ENCODE data around the gene ZNF628. TPM values are rescaled to one million over a fixed set of nuclear protein-coding genes. Genes with fewer than 3 reads are reported as not detected.
"Not testable (repeated sequence)": the region's sequence is repeated elsewhere in the genome, so short reads cannot be mapped to it uniquely, and the experiment has no call there.

ZNF628 gene
- total RNA-seq, 1 donor from 2014 or later: 9.0 TPM

DNA sequence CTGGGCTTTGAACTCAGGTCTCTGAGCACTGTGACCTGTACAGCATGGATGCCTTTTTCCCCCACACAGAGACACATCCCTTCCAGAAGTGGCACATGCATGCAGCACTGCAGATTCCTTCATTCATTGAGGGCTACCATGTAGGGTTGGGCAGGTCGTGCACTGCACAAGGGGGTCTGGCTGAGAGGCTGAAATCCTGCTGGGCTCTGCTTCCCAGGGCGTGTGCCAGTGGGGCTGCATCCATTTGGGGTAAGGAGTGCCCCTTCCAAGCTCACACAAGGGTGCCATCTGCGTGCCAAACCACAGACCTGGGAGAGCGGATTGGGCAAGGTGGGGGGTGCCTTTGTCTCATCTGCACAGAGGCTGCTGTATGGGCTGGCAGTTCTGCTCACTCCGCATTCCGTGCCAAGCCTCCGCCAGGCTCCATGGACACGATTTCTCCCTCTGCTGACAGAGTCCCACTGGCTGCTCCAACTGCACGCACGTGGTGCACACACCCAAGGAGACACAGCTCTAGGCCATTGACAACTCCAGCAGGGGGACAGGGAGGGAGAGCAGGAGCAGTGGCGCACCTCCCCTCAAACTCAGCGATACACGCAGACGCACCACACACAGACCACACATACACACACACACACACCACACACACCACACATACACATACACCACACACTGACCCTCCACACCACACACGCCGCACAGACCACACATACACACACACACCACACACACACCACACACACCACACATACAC lies 28.8 kb upstream of the ZNF628 start:
- DNase-seq (ENCODE audit: low spot score): no peak
- ATAC-seq: peak; percentile 54

DNA sequence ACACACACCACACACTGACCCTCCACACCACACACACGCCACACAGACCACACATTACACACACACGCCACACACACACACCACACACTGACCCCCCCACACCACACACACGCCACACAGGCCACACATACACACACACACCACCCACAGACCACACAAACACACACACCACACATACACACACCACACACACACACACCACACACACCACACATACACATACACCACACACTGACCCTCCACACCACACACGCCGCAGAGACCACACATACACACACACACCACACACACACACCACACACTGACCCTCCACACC lies 28.3 kb upstream of the ZNF628 start:
- DNase-seq (ENCODE audit: low spot score); intact Hi-C loops (cut with DNase I); ATAC-seq: not testable (repeated sequence)

More for the DNA sequence above, 28.8 kb upstream of the ZNF628 start:
- intact Hi-C loops (cut with DNase I): no loop called here

DNA sequence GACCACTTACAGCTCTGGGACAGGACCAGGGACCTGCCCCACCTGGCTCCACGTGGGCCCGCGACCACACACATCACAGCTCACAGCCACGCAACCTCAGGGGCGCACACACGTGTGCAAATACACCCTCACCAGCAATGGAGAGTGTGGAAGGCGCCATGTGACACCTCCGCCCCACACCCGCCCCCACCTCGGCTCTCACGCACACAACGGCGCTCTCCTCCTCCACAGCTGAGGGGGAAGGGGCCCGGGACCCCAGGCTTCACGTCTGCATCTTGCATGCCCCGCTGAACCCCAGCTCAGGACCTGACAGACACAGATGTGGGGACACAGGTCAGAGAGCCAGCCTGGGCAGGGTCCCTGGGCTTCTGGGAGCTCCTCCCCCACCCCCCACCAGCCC lies 26.9 kb upstream of the ZNF628 start:
- intact Hi-C loops (cut with DNase I): no loop called here
- DNase-seq (ENCODE audit: low spot score): no peak
- ATAC-seq: no peak

DNA sequence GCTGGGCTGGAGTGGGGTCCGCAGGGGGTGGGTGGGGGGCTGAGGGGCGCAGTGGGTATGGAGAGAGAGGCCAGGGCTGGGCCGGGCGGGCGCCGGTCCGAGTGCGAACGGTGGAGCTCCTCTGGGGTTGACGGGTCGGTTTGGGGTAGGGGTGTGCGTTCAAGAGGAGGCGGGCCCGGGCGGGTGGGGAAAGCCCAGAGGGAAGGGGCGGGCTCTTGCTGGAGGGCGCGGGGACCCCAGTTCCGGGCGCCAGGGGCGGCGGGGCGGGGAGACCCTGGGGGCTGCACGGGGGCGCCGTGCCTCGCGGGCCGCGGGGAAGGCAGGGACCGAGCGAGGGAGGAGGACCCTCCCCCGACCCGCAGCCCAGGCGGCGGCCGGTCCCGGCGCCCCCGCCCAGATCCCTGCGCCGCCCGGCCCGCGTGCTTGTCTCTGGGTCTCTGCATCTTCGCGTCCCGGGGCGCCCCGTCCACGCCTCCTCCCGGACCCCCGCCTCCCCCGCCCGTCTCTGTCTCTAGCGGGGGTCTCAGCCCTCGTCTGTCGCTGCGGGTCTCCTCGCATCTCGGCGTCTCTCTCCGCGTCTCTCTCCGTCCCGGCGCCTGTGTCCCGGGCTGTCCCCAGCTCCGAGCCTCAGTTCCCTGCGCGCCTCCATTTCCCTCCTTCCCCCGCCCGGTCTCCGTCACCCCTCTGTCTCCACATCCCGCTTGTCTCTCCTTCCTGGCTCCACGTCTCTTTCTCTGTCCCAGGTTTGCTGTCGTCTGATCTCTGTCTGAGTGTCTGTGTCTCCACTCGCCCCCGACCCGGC lies 25.1 kb upstream of the ZNF628 start:
- intact Hi-C loops (cut with DNase I): no loop called here
- DNase-seq (ENCODE audit: low spot score): no peak

DNA sequence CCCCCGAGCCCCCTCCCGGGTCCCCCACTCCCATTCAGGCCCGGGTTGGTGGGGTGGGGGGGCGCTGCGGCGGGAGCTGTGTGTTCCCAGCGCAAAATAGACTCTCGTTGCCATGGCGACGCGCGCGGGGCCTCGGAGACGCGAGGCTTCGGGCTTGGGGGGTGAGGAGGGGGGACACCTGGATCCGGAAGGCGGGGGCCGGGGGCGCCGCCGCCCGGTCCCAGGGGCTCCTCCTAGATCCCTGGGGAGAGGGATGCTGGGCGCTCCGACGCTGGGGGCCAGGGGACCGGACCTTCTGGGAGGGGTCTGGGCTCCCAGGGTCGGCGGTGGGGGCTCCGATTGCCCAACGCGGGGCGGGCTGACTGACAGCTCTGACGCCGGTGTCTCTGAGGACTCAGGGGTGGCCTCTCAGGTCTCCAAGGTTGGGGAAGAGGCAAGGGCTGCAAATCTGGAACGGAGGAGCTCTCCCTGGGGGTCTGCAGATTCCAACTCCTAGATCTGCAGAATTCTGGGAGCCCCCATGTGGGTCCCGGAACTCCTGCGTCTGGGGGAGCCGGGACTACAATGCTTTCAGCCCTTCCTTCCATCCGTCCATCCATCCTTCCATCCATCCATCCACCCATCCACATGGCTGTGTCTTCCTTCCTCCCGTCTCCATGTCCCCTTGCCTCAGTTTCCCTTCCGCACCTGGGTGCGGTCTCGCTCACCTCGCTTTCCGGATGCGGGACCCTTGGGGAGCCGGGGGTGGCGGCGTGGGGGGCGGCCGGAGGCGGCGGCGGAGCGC lies 24.3 kb upstream of the ZNF628 start:
- DNase-seq (ENCODE audit: low spot score): no peak
- ATAC-seq: no peak
- intact Hi-C loops (cut with DNase I): no loop called here

More for the DNA sequence above, 25.1 kb upstream of the ZNF628 start:
- ATAC-seq: no peak

DNA sequence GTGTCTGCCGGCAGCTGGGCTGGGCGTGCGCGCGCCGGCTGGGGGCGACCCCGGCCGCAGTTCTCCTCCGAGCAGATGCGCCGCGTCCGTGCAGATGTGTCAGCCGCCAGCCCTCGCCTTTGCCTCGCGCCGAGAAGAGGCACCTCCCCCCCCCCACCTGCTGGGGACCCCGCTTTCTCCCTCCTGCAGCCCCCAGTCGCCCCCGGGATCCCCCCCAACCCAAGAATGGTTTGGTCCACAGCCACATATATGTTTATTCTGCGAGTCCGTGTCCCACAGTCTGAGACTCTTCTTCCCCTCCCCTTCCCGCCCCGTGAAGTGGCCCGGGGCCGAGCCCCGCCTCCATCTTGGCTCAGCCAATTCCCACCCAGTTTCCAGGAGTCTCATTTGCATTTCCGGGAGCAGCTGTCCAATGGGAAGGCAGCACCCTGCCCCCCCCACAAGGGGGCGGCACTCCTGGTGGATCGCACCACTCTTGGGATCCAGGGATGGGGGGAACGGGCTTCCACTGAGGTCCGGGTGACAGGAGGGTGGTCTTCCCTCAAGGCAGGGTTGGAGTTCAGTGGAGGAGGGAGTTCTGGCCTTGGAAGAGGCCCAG lies 23.6 kb upstream of the ZNF628 start:
- intact Hi-C loops (cut with DNase I): no loop called here
- ATAC-seq (peak; percentile 85), DNase-seq (ENCODE audit: low spot score) (peak; percentile 83)

DNA sequence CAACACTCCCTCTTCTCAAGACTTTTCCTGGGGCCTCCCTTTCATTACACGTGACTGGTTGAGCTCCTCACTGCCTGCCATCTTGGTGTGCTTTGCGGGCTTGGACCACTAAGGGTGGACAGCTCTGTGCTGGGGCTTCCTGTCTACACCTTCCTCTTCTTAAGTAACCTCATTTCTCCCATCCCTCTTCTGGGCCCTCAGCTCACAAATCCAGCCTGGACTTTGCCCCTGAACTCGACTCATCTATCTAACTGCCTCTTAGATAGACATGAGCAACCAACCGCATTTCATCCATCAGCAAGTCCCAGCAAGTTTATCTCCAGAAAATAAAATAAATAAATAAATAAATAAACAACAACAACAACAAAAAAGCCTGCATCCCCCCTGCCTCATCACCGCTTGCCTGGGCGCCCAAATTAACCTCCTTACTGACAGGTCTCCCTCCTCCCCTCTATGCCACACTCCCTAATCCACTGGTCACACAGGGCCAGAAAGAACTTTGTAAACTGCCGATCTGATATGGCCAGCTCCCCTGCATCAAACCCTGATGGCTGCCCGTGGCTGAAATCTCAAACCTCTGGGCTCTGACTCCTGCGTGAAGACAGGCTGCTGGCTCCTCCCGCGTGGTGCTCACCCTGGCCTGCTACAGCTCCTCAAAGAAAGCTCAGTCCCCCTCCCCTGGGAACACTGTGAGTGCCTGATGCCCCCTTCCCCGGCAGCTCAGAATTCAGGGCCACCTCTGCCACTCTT lies 22.7 kb upstream of the ZNF628 start:
- no peak for ATAC-seq
- intact Hi-C loops (cut with DNase I): no loop called here
- DNase-seq (ENCODE audit: low spot score): no peak

DNA sequence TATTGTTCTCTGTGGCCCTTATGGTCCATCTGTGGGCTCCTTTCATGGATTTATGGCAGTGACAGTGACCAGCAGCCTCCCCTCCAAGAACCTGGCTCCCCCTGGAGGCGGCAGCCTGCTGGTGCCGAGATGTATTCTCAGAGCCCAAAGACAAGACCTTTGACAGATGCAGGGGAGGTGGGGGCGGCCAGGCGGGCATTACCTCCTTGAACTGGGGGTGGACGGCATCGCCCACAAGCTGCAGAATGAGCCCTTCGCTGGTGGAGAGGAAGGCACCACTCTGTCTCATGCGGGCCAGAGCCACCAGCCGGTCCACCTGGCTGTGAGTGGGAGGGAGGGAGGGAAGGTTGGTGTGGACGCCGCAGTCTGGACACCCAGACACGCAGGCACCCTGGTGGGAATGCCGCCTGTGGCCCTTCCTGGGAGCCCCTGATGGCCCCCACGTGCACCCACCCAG lies 21.6 kb upstream of the ZNF628 start:
- no peak for DNase-seq (ENCODE audit: low spot score)
- intact Hi-C loops (cut with DNase I): no loop called here
- ATAC-seq: no peak

DNA sequence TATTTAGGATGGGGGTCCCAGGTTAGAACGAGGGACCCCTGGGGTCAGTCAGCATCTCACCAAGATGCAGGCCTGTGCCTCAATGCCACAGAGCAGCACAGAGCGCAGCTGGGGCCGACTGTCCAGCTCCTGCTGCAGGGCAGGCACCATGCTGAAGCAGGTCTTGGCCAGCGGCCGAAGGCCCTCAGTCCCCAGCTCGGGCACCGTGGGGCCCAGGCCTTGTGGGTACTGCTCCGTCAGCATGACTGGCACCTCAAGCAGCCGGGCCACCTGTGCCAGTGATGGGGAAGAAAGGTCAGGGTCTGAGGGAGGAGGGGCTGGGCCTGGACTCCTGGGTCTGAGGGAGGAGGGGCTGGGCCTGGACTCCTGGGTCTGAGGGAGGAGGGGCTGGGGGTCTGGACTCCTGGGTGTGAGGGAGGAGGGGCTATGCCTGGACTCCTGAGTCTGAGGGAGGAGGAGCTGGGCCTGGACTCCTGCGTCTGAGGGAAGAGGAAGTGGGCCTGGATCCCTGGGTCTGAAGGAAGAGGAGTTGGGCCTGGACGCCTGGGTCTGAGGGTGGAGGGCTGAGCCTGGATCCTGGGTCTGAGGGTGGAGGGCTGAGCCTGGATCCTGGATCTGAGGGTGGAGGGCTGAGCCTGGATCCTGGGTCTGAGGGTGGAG lies 20.7 kb upstream of the ZNF628 start:
- intact Hi-C loops (cut with DNase I): no loop called here
- DNase-seq (ENCODE audit: low spot score): no peak
- ATAC-seq: no peak

DNA sequence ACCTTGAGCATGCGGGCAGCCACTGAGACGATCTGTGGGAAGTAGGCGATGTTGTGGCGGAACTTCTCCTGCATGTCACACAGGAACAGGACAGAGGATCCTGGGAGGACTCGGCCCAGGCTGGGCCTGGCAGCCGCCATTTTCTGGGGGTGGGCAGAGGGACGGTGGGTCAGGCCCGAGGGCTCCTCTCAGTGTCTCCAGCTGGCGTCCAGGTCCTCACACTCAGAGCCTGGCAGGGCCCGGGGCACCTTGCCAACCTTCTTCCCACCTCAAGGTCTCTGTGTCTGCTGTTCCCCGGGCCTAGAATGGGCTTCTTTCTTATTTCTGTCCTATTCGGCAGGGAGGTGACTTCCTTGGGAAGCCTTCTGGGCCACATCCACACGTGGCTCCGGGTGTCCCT lies 20.1 kb upstream of the ZNF628 start:
- DNase-seq (ENCODE audit: low spot score) (no peak), ATAC-seq (no peak)
- intact Hi-C loops (cut with DNase I): no loop called here

DNA sequence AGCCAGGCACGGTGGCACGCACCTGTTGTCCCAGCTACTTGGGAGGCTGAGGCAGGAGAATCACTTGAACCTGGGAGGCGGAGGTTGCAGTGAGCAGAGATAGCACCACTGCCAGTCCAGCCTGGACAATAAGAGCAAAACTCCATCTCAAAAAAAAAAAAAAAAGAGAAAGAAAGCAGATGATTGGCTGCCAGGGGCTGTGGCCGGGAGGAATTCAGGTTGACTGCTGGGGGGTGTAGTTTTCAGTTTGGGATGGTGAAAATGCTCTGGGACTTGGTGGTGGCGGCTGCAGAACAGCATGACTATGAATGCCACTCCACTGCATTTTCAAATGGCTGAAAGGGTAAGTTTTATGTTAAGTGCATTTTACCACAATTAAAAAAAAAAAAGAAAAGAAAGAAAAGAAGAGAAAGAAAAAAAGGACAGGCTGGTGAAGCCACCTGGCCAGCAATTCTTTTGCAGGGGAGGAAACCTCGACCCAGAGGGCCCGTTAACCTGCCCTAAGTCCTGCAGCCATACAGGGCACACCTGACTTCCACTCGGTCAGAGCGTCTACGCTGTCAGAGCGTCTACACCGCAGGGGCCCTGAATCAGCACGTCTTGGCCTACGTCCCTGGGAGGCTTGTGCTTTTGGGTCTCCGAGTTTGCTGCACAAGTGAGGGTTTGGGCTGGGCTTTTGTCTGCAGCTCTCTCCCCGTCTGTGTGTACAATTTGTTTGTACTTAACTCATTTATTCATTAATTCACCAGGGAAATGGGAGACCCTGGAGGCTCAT lies 18.5 kb upstream of the ZNF628 start:
- DNase-seq (ENCODE audit: low spot score): no peak
- ATAC-seq: no peak
- intact Hi-C loops (cut with DNase I): no loop called here

DNA sequence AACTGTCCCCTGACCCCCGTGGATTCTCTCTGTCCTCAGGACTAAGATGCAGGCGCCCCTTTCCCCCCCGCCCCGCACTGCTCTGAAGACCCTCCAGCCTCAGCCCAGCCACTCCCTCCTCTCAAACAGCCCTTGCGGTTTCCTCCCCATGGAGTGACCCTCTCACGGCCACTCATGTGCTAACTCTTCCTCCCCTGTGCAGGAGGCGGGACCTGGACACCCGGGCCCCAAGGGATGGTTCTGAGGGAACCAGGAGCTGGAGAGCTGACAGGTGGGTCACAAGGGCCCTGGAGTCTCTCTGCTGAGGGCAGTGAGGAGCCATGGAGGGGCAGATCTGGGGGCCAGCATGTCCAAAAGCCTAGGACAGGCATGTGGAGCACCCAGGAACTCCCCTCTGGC lies 16.9 kb upstream of the ZNF628 start:
- ATAC-seq (no peak), DNase-seq (ENCODE audit: low spot score) (peak; percentile 60)
- intact Hi-C loops (cut with DNase I): no loop called here

DNA sequence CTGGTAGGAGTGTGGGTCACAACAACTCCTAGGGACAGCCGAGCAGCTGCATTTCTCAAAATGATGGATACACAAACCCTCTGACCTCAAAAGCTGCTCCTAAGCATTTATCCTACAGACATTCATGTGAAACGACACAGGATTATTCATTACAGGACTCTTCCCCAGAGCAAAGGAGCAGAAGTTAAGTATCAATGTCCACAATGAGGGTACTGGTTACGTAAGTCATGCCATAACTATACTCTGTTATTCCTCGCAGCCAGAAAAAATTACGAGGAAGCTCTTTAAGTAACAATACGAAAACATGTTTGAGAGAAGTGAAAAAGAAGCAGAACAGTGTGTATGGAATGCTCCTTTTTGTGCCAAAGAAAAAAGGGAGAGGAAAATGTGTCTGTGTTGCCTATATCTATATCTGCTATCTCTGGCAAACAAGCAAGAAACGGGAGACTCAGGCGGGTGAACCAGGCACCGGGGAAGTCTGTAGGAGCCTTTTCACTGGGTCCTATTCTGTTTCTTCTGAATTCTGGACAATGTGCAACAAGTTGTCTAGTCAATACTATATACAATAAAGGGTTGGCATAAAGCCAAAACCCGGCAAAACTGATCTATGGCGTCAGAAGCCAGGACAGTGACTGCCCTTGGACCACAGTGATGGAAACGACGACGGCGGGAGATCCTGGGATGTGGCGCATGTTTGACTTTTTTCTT lies 16.3 kb upstream of the ZNF628 start:
- intact Hi-C loops (cut with DNase I): no loop called here
- ATAC-seq (no peak), DNase-seq (ENCODE audit: low spot score) (no peak)

DNA sequence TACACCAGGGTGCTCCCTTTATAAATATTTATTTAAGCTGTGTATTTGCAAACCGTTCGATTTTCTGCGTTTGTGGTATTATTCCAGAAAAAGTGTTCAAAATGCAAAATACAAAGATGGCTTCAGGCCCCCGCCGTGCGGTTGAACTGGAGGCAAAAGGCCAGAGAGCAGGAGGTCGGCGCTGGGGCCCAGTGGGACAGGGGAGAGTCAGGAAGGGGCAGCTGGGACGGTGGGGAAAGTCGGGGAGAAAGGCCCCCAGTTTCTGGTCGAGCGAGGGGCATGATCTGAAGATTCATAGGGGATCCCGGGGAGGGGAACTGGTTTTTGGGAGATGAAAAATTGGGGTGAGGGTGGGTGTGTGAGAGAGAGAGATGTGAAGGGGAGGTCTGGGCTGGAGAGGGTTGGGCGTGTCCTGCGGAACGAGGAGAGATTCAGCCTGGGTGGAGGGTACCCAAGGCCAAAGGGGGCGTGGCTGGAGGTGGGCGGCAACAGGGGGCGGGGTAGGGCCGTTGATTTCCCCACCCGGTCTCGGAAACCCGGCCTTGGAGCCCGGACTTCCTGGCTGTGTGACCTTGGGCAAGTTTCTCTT lies 15.7 kb upstream of the ZNF628 start:
- peak; percentile 86 for ATAC-seq
- peak; percentile 94 for DNase-seq (ENCODE audit: low spot score)
- intact Hi-C loops (cut with DNase I): no loop called here

DNA sequence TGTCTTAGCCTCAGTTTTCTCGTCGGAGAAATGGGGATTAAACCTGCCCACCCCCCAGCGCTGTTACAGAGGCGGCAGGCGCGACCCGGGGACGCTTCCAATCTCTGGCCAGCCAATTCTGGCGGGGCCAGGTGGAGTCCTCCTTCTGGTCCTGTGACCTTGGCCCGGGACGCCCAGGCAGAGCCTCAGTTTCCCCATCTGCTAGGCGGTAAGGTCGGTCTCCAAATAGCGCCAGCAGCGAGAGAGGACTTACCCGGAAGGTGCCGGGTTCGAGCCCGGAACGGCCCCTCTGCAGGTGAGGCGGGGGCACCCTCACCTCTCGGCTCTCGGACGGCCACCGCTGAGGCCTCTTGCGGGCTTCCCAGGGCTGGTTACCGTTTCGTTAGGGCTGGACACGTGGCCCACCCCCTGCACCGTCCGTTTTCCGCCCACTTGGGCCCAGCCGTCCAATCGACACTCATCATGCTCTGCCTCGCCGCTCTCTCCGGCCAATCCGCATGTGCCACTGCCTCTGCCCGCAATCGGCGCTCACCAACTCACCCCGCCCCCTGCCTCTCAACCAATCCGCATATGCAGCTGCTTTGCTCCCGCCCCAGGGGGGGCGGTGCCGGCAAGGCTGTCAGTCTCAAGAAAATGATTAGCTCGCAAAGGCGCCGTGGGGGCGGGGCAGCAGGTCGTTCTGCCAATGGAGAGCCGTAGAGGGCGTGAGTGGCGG lies 15.0 kb upstream of the ZNF628 start, which contains the start of gene ISOC2:
ISOC2 (minus strand) TSS at position 384 of the 715 bp plus-strand sequence. CDS start 5,156 bp downstream, outside the sequence.
- intact Hi-C loops (cut with DNase I): no loop called here
- ATAC-seq: peak; percentile 97
- peak; percentile 100 for DNase-seq (ENCODE audit: low spot score)

Data from sciatic nerve (tissue), 2 donors.